Activated CD8-positive, alpha-beta memory T cell treated with anti-CD3 and anti-CD28 coated beads, Interleukin-2, amount 50 U/mL, for 4 hours (primary cell): ENCODE results near the gene CNOT9.
A peak's percentile ranks its signal among the peaks of the same experiment; 100 is the strongest.
"Not testable (repeated sequence)": the region's sequence is repeated elsewhere in the genome, so short reads cannot be mapped to it uniquely, and the experiment has no call there.

Experiments used
- DNase-seq: peaks from one replicate; pipeline ENCODE4 v3.0.0-alpha.2; 2020

CNOT9 gene, protein sequence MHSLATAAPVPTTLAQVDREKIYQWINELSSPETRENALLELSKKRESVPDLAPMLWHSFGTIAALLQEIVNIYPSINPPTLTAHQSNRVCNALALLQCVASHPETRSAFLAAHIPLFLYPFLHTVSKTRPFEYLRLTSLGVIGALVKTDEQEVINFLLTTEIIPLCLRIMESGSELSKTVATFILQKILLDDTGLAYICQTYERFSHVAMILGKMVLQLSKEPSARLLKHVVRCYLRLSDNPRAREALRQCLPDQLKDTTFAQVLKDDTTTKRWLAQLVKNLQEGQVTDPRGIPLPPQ

DNA sequence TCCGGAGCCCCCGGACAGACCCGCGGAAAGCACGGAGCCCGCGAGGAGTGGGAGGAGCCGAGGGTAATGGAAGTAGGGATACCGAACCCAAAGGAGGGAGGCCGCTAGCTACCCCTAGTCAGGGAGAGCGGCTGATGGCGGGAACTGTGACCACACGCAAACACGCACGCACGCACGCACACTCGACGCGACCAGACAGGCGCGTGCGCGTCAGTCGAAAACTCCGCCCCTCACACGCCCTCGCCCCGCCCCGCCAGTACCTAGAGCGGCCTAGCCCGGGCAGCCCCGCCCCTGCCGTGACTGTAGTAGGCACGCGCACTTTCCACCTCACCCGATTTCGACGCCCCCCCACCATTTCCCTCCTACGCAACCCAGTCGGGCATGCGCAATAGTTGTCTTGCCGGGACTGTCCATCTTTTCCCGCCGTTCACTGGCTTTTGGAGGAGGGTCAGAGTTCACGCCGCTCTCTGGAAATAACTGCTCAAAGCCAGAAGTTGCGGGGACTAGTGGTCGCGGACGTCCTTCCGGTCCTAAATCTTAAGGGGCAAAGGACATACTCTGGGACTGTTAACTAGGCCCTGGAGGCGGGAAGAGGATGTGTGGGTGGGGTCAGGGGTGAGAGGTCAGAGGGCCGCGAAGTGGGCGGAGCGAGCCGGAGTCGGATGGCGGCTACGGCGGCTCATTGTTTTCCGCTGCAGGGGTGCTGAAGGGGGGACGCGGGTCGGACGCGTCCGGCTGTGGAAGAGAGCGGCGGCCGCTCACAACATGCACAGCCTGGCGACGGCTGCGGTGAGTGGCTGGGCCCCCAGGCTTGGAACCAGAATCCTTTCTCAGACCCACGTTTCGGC is at the start of gene CNOT9, which contains the start of gene USP37:
Gene CNOT9 (plus strand): TSS at position 650 of the 848 bp plus-strand sequence. CDS start 116 bp downstream, at position 766.
Gene USP37 (minus strand): TSS at position 162 of the 848 bp plus-strand sequence. CDS start 9,698 bp downstream, outside the sequence.
- DNase-seq = peak; percentile 100

DNA sequence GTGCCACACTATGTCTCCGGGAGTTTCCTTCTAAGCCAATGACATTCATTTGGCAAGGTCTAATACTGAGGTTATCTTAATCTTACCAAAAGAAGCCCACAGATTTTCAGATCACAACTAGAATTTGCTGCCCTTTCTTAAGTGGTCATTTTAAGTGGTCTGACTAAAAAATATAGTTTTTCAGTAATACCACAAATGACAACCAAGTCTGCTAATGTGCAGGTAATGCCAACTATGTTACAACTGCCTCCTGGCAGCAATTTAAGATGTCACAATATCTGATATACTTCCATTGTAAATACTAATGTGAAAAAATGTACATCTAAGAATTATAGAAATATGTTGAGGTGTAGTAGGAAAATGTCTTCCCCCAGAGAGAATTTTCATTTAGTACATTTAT is 49.8 kb upstream of the CNOT9 start:
- no peak for DNase-seq

DNA sequence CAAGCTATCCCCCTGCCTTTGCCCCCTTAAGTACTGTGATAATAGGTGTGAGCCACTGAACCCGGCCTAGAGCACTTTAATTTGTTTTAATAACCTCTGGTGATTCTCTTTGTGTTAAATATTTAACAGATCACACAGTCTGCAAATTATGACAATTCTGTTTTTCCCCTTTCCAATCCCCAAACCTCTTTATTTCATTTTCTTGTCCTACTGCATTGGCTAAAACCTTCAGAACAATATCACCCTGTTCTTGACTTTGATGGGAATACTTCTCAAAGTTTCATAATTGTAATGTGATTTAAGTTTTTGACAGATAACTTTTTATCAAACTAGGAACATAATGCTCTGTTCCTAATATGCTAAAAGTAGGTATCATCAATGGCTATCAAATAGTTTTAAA is 45.0 kb upstream of the CNOT9 start:
- no peak for DNase-seq

DNA sequence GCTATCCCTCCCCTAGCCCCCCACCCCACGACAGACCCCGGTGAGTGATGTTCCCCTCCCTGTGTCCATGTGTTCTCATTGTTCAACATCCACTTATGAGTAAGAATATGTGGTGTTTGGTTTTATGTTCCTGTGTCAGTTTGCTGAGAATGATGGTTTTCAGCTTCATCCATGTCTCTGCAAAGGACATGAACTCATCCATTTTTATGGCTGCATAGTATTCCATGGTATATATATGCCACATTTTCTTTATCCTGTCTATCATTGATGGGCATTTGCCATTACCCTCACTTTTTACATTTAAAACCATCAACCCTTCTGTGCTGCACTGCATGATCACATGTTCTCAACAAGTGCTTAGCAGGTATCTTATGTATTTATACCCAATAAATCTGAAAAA is 40.2 kb upstream of the CNOT9 start:
- DNase-seq = not testable (repeated sequence)

DNA sequence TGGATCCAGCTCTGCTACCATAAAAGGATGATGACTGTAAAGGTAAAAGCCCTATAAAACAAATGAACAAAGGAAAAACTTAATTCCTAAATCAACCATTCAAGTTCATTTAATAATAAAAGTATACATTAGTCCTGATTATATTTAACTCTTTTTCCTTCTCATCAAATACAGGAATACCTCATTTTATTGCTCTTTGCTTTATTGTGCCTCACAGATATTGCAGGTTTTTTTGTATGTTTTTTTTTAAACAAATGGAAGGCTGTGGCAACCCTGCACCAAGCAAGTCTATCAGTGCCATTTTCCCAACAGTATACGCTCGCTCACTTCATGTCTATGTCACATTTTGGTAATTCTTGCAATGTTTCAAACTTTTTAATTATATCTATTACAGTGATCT is 38.6 kb upstream of the CNOT9 start:
- DNase-seq = no peak

DNA sequence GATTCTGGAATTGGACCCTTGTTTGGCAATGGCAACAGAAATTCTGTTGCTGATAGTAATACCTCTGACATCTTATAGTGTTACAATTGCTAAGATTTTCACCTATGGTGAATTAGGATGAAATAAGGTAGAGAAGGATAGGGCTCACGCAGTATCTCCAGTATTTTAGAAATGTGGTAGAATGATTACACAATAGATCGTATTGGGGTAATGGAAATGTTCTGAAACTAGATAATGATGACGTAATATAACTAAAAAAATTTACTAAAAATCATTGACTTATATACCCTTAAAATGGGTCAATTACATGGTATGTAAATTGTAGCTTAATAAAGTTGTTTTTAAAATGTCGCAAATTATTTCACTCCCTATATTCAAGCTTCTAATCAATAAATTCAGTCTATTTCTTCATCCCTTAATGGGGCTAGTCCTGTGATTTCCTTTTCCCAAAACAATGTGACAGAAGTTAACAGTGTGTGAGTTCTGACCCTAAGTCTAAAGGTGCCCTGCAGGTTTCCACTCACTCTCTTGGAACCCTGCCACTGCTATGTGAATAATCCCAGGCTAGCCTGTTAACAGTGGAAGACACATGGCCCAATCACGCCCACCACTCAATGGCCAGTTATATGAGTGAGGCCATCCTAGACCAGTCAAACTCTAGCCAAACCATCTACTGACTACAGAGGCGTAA is 31.7 kb upstream of the CNOT9 start:
- DNase-seq = no peak

DNA sequence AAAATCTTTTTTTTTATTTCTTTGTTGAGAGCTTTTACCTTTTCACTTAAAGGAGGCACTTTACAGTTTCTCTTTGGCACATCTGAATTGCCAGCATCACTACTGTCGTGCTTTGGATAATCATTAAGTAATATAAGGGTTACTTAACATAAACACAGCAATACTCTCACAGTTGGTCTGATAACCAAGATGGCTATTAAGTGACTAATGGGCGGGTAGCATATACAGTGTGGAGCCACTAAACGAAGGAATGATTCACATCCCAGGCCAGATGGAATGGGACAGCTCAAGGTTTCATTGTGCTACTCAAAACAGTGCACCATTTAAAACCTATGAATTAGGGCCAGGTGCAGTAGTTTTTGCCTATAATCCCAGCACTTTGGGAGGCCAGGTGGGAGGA is 28.6 kb upstream of the CNOT9 start:
- DNase-seq = no peak

DNA sequence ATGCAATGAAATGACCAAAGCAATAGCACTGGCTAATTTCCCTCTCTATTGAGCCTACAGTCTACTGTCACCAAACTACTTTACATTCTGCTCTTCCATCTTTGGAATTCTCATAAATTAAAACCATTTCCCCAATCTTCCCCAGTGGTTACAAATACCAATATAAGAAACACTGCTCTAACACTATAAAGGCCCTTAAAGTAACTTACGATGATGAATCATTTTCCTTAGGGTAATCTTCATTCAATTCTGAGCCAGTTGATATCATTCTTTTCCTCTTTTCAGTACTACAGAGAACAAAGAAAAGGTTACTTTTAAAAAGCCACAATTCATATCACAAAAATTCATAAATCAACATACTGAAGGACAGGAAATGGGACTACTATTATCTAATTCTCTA is 22.6 kb upstream of the CNOT9 start:
- no peak for DNase-seq

DNA sequence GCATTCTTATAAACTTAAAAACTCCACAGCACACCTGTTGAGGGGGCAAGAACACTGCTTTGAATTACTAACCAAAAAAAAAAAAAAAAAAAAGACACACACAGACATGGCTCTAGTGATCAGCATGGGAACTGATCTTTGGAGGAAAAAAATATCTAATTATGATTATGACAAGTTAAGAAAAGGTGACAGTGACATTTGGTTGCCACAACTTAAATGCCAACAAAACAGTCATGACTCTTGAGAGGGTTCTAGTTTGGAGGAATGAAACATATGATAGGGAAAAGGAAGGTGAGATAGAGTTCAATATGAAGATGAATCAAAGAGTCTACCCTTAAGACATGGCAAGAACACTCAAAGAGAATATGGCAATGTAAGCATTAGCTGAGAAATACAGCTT is 21.1 kb upstream of the CNOT9 start:
- no peak for DNase-seq

DNA sequence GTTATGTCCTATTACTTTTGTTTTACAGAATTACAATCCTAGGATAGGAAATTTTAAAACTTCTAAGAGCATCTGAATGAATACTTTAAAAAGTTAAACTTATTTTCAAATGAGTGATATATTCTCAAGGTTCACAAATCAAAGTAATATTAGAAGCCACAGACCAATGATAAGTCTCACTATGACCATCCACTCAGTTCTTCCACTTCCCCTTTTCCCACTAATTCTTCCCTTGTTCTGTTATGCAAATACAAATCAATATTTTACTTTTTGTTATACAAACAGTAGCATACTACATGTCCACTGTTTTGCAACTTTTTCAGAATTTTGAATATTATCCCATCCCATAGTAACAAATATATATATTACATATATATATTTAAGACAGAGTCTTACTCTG is 20.7 kb upstream of the CNOT9 start:
- no peak for DNase-seq

DNA sequence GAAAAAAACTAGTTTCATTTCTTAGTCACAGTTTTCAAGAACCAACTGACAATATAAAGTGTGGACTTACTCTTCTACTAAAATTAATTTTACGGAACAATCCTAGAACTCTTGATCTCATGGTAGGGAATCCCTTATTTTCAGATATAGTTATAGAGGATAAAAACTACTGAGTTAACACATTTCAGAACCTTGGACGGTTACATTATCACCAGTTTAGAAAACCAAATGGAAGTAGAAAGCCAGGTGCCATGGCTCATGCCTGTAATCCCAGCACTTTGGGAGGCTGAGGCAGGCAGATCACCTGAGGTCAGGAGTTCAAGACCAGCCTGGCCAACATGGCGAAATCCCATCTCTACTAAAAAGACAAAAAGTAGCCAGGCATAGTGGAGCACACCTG is 14.4 kb upstream of the CNOT9 start:
- not testable (repeated sequence) for DNase-seq

DNA sequence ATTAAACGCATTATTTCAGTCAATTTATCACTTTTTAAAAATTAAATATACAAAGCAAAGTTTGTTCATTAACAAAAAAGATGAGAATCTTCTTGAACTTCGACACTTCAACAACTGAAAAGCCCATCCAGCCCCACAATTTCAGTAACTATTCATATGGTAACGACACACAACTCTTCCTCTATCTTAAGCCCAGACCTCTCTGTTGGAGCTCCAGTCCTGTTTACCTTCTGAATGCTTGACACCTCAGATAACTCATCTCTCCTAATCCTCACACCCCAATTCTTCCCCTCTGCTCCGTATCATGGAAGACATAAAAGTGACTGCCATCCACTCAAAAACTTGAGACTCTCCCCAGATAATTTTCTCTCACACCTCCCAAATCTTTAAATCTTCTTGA is 13.1 kb upstream of the CNOT9 start:
- DNase-seq = no peak

DNA sequence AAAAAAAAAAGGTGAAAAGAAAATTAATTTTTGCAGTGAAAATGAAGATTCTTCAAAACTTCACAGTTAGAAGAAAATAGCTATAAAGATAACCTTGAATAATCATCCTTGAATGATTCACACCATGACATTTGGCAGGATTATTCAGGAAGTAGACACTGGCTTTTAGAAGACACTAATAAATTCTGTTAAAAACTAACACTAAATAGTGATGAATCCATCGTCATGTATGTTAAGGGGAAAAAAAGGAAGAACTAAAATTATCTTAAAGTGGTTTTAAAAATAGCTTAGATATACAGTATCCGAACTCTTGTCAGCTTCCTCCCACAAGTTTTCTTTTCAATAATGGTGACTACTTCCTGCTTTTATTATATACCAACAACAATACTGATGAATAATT is 10.7 kb upstream of the CNOT9 start:
- DNase-seq = no peak

DNA sequence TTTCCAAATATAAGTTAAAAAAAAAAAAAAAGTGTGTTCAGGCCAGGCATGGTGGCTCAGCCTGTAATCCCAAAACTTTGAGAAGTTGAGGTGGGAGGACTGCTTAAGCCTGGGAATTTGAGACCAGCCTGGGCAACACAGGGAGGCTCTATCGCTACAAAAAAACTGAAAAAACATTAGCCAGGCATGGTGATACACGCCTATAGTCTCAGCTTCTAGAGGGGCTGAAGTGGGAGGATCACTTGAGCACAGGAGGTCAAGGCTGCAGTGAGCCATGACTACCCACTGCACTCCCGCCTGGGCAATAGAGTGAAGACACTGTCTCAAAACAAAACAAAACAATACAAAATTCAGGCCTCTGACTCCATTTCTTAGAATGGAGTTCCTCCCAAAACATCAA is 9.7 kb upstream of the CNOT9 start:
- no peak for DNase-seq

DNA sequence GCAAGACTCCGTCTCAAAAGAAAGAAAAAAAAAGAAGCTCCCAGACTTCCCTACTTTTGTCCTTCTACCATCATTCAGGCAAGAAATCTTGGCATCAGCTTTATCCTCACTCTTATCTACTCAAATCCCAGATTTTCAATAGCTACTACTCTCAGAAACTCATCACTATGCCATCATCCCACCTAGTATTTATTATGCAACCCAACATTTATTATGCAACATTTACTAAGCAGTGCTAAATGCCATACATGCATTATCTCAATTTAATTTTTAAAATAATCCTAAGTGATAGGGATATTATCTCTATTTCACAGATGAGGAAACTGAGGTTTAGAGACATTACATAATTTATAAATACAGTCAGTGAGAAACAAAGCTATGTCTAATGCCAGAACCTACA is 4.6 kb upstream of the CNOT9 start:
- no peak for DNase-seq

DNA sequence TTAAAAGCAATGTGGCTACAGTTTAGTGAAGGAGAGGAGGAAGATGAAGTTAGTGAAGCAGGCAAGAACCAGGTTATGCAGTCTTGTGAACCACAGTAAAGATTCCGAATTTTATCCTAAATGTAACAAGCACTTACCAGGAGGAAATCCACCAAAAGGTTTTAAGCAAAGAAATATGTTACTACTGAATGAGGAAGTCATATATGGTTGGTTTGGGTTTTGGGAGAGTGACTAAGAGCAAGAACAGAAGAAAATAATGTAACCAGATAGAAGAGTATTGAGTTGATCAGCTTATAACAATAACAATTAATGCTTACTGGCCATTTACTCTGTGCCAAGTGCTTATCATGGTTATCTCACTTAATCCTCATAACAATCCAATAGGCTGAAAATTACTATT is 2.3 kb upstream of the CNOT9 start:
- no peak for DNase-seq

DNA sequence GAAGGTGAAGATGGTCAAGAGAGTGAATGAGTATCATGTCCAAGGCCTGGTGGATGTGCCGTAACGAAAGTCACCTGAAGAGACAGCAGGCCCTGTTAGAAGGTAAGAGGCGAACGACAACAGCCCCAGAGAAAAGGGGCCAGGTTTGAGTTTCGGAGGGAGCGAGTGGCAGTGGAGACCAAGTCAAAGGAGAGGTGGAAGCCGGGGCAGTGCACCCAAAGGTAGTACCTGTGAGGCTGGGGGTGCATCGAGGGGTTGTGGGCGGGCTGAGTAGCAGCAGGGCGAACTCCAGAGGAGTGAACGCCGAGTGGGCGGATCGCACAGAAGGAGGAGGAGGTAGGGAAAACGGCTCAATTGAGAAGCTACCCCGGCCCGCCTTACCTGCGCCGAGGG is 846 bp upstream of the CNOT9 start:
- DNase-seq = no peak

DNA sequence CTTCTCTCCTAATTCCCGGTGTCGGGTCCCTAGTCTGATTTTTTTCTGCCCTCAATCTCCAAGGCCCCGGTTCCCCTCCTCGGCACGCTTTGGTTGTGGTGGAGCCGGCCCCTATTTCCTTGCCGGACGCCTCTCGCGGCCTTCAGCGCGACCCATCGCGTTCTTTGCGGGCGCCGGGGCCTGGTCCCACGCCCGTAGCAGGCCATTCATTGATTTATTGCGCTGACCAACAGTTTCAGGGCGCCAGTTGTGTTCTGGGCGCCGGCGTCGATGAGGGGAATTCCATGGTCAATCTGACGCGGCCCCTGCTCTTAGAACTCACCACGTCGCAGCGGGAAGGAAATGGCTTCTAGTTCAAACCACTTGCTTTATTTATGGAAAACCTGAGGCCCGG is 396 bp downstream of the CNOT9 start:
- DNase-seq = peak; percentile 56

DNA sequence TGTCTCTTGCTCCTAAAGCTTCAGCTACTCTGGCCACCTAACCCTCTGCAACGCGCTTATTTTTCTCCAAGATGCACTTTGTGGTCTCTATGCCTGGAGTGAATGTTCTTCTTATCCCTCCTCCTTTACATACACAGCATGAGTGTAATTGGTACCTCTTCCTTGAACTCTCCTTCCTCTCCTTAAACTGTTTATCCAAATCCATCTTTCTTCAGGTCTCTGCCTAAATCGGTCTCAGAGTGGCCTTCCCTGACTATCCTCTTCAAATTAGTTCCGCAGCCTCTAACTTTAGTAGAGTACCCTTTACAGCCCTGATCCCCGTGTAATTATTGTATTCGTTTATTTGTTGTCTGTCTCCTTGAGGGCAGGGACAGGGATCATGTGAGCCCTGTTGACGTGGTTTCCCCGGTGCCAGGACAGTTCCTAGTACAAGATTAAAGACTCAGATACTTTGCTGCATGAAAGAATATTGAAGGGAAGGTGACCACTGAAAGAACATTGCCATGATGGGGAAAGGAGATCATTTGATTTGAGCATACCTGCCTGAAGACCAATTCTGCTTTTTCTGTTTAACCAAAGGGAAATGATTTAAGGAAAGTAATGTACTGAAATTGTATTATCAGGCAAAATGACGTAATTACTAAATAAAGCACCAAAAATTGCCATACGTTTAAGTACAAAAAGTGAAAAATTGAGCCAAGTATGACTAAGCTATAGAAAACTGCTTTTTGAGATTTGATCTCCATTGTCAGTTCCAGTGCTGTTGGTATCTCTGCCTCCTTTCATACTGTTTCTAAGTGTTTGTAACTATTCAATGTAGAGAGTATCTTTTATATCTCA is 1.2 kb downstream of the CNOT9 start:
- no peak for DNase-seq

DNA sequence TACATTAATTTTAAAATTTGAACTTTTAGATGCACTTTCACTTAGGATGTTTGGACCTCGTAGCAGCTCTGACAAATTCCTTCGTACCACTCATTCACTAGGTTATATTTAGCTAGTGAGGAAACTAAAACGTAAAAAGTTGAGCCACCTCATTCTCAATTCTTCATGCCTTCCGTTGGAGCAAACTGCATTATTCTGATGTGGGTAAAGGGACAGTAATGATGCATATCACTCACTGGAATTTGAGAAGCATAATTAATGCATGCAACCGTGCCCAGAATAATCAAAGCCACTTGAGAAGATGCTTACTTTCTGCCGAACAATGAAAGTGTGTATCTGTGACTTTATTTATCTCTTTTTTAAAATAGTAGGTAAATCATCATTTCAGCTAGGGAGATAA is 2.2 kb downstream of the CNOT9 start:
- no peak for DNase-seq

DNA sequence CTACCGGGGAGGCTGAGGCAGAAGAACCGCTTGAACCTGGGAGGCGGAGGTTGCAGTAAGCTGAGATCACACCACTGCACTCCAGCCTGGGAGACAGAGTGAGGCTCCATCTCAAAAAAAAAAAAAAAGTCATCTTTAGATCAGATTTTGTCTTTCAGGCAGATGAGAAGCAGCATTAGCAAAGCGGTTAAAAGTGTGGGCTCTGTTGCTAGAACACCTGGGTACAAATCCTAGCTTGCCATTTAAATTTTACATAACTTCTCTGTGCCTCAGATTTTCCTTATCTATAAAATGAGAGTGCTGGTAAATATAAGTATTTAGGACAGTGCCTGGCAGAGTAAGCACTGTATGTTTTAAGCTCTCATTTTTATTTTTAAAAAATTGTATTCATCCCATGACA is 8.2 kb downstream of the CNOT9 start:
- no peak for DNase-seq

DNA sequence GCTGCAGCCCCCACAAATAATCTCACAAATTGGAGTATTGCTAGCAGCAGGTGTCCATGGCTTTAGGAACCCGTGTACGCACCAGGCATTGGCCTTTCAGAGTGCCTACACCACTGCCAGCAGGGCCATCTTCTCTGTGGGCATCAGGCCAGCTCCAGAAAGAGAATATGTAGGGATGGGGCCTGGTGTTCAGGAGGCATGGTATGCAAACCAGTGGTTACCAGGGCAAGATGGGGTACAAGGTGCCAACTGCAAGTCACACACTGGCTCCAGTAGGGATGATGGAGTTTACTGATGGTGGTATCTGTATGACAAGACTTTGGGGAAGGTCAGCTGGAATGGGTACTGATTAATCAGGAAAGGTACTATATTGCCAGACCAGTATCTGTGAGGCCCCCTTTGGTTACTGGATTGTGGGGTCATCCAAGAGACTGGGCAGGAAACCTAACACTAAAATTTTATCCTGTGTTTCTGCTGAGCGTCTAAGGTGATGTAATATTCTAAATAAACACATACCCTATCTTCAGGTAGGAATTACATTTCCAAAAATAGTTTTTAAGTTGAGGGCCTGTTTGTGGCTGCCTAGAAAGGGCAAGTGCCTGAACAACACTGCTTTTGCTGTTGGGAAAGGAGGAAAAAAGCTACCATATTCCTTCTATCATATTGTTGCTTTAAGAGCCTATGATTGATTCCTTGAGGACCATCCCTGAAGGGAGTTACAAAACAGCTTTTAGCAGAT is 9.0 kb downstream of the CNOT9 start:
- DNase-seq = no peak
